OCI-LY7 (cell line): Measurements from ENCODE around the gene IPO7.

Experiments
- CTCF ChIP-seq: fragments of 200-600 bp; sonication (generic); conservative IDR thresholded peaks from 2 replicates; pipeline ENCODE4 v1.5.1; 2014; ENCODE audit warnings: mild to moderate bottlenecking, antibody characterized with exemption, low read length, moderate library complexity, mixed read lengths
- EZH2phosphoT487 ChIP-seq: fragments of 200-600 bp; sonication (generic); IDR thresholded peaks from 2 replicates; pipeline ENCODE4 v1.6.1; 2018; ENCODE audit warnings: low read depth, borderline replicate concordance, mild to moderate bottlenecking, mixed run types, antibody characterized with exemption, low read length, moderate library complexity, mixed read lengths

DNA sequence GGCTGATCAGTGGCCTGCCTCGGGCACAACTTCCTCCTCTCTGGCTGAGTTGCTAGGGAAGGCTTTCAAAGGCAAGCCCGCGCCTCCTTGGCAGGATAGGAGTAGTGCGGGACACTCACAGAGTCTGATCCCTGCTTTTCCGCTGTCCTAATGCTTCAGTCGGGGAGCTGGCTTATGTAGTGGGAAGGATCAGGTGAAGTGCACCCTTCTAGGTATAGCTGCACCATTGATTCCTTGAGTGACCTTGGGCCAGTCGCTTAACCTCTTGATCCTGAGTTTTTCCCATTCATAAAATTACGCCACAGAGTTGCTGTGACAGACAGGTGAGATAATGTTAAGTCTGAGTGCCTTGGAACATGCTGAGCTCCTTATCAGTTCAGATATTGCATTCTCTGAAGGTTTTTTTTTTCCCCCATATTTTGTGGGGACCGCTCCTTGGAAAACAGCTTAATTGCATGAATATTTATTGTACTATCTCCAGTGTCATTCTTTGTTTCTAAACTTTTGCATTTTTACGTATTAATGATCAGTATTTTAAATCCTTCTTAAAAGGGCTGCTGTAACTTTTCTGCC lies 961 bp downstream of the IPO7 start:
- TF ChIP-seq CTCF (no peak), EZH2phosphoT487 (no peak)
